Mammary epithelial cell (primary cell): ENCODE measurements around the gene FAM53B.

Experiments
- EZH2 ChIP-seq: IDR thresholded peaks from 2 replicates; pipeline ENCODE4 v1.6.1; 2012; ENCODE audit warnings: low read length, inconsistent platforms, borderline replicate concordance
- TF ChIP-seq, protein P1 (sequence below), 2 donors: IDR thresholded peaks in 1 of 2; conservative IDR thresholded peaks in 1 of 2; 2 replicates each; pipeline ENCODE4 v1.5.1; 2011 to 2012; ENCODE audit warnings: inconsistent platforms in 2 of 2, low read length in 2 of 2, mild to moderate bottlenecking in 2 of 2, control low read depth in 1 of 2, low read depth in 1 of 2; ENCODE audit not compliant: insufficient read depth in 1 of 2; ENCODE audit errors: extremely low read depth in 1 of 2

DNA sequence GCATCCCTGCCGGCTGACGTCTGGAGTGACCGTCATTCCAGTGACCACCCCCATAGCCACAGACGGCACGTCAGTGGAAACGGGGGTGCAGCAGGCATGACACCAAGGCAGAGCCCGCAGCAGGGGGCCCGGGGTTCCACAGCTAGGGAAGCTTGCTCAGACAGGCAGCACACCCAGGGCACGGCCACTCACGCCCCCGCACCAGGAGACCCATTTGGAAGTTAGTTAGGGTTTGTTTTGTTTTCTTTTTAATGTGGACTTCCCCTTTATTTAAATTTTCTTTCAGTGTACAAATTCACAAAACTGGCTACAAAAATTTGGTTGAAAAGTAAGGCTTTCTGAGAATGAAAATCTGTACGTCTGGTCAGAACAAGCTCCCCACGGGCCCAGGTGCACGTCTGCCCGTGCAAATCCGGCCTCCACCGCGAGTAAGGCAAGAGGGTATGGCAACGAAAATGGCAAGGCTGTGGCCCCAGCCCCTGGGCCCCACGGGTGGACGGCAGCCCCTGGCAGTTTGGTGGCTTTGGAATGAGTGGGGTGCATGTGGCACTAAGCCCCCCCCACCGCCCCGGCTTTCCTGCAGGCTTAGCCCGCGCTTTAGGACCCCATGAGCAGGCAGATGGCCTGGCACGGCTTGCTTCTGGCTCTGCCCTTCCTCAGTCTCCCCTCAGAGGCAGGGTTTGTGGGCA is 124.2 kb downstream of the FAM53B start:
- TF ChIP-seq, protein P1, sequence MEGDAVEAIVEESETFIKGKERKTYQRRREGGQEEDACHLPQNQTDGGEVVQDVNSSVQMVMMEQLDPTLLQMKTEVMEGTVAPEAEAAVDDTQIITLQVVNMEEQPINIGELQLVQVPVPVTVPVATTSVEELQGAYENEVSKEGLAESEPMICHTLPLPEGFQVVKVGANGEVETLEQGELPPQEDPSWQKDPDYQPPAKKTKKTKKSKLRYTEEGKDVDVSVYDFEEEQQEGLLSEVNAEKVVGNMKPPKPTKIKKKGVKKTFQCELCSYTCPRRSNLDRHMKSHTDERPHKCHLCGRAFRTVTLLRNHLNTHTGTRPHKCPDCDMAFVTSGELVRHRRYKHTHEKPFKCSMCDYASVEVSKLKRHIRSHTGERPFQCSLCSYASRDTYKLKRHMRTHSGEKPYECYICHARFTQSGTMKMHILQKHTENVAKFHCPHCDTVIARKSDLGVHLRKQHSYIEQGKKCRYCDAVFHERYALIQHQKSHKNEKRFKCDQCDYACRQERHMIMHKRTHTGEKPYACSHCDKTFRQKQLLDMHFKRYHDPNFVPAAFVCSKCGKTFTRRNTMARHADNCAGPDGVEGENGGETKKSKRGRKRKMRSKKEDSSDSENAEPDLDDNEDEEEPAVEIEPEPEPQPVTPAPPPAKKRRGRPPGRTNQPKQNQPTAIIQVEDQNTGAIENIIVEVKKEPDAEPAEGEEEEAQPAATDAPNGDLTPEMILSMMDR (conservative IDR thresholded peaks at IDR 0.05 in 1 of 2, IDR thresholded peaks at IDR 0.05 in 1 of 2; ENCODE audit: extremely low read depth in 1 of 2, insufficient read depth in 1 of 2, low read depth in 1 of 2, low read length in 2 of 2) = no peak
- no peak for TF ChIP-seq EZH2
